Muscle of back (tissue), 11 donors: ENCODE results near the gene ELSPBP1. TPM values are rescaled to one million over a fixed set of nuclear protein-coding genes. Genes with fewer than 3 reads are reported as not detected.
"Not testable (repeated sequence)": the region's sequence is repeated elsewhere in the genome, so short reads cannot be mapped to it uniquely, and the experiment has no call there.

Experiments
- DNase-seq, 3 donors: peaks; one replicate each; pipeline versions ENCODE4 v3.0.0 to v3.0.0-alpha.2; 2013
- polyA plus RNA-seq, 10 donors: library from polyadenylated mRNA; unstranded; fragments of 120-200 nt; gene quantifications; one replicate each; pipeline ENCODE4 v1.2.1, GENCODE V29; 2013; ENCODE audit not compliant: insufficient read length in 10 of 10

Gene ELSPBP1
- polyA plus RNA-seq, 10 donors, result not detected

DNA sequence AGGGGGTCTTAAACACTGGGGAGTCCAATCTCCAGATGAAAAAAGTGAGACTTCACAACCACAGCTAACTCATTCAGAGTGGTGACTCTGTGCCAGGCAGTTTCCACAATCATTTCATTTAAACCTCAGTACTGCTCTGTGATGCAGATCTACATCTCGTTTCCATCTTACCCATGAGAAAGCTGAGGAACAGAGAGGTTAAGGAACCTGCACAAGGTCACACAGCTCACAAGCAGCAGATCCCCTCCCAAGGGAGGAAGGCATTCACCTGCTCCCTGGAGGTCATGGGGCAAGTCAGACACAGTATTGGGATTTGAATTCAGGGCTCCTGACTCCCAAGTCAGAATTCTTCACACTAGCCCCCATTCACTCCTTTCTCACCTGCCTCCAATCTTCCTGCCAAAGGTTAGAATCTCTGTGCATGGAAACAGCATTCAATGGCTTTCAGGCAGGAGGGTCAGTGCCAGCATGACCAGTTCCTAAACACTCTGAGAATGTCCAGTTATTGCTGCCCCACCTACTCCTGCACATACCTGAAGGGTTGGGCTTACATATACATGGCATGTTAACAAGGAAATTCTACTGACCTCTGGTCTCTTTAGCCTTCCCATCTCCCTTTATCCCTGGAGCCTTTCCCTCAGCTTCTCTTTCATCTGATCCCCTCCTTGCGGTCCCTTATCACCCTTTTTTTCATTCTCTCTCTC is 47.6 kb downstream of the ELSPBP1 start:
- DNase-seq, result no peak

DNA sequence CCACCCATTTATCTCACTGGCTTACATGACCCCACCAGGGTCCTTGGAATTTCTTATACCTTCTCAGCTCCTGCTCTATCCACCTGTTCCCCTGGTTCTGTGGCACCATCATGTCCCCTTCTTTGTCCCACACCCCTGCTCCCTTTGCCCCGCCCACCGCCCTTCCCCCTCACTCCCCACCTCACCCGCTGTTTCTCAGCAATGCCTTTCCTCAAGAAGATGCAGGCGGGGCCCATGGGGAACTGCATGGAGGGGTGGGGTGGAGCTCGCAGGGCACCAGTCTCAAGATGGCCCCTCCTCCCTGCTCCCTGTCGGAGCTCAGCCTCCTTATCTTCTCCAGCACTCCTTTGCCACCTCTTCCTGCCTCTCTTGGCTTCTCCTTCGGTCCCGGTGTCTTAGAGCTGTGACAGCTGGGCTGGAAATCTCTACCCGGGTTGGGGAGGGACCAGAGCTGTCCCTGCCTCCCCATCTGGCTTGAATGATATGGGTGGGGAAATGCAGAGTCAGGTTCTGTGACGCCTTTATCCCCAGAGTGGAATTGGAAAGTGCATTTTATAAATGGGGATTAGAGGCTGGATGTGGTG is 49.3 kb downstream of the ELSPBP1 start, which contains the start of gene CABP5:
Gene CABP5 (minus strand): TSS at position 405 of the 584 bp plus-strand sequence. CDS start 157 bp downstream, at position 248.
- DNase-seq, result no peak

DNA sequence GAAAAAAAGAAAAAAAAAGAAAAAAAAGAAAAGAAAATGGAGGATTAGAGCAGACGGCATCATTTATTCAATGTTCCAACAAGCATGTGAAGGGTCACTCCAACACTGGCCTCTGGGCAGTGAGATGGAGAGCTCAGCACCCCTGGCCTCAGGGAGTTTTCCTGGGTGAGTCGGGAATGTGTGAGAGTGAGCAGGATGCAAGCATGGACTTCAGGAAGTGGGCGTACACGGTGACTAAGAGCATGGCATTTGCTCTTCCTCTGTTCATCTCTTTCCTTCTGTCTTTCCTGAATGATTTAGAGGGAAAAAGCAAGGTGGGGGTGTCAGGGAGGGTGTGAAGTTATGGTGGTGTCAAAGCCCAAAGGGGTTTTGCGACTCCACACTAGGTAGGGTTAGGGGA is 50.1 kb downstream of the ELSPBP1 start:
- DNase-seq, result no peak

DNA sequence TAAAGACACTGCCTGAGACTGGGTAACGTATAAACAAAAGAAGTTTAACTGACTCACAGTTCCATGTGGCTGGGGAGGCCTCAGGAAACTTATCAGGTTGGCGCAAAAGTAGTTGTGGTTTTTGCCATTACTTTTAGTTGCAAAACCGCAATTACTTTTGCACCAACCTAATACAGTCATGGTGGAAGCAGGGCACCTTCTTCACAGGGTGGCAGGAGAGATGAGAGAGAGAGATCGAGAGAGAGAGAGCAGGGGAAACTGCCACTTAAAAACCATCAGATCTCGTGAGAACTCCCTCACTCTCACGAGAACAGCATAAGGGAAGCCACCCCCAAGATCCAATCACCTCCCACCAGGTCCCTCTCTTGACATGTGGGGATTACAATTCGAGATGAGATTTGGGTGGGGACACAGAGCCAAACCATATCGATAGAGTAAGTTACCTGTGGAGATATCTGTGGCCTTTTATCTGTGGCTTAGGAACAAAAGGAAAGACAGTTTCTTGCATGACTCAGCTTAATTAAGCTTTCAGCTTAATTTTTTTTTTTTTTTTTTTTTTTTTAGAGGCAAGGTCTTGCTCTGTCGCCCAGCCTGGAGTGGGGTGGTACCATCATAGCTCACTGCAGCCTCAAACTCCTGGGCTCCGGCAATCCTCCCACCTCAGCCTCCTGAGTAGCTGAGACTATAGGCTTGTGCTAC is 57.1 kb downstream of the ELSPBP1 start:
- no peak for DNase-seq

DNA sequence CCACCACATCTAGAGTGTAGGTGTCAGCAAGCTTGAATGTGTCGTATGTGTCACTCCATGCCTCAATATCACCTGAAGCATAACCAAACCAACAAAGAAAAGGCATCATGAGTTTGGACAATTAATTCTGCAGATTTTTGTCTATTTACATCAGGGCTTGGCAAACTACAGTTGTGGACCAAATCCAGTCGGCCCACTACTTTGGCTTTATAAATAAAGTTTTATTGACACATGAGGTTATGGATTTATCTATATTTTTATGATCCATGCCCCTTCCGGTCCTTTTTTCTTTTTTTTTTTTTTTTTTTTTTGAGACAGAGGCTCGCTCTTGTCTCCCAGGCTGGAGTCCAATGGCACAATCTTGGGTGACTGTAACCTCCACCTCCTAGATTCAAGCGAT is 58.6 kb downstream of the ELSPBP1 start:
- no peak for DNase-seq

DNA sequence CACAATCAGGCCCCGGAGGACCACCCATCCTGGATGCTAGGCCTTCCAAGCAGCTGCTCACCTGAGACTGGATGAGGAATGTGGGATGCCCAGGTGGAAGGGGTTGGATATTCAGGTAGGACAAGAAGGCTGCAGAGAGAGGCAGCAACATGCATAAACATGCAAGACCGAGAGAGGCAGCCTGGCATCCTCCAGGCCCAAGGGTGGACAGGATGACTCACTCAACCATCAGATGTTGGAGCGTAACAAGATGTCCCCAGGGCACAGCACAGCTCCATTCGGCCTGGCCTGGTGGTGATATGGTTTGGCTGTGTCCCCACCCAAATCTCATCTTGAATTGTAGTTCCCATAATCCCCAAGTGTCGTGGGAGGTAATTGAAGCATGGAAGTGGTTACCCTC is 59.4 kb downstream of the ELSPBP1 start:
- no peak for DNase-seq

DNA sequence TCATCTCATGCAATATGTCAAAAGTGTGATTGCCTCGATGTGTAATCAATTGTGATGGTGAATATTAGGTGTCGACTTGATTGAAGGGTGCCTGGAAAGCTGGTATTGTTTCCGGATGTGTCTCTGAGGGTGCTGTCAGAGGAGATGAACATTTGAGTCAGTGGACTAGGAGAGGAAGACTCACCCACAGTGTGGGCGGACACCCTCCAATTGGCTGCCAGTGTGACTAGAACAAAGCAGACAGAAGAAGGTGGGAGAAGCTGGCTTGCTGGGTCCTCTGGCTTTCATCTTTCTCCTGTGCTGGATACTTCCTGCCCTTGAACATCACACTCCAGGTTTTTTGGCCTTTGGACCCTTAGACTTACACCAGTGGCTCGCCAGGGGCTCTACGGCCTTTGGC is 64.9 kb downstream of the ELSPBP1 start:
- no peak for DNase-seq

DNA sequence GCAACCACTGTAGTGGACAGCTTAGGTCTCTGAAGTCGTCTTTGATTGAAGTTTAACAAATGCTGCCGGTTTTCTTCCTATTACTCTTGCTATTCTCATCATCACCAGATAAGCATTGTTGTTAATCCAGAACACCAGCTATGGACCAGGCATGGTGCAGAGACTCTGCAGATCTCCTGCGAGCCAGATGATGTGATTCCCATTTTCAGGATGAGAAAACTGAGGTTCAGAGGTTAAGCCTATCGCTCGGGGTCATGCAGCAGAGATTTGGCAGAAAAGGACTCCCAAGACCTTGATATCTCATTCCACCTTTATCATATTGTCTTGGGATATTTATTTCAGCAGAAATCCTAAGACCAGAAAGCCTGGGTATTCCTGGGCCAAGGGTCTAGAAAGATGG is 65.9 kb downstream of the ELSPBP1 start:
- no peak for DNase-seq

DNA sequence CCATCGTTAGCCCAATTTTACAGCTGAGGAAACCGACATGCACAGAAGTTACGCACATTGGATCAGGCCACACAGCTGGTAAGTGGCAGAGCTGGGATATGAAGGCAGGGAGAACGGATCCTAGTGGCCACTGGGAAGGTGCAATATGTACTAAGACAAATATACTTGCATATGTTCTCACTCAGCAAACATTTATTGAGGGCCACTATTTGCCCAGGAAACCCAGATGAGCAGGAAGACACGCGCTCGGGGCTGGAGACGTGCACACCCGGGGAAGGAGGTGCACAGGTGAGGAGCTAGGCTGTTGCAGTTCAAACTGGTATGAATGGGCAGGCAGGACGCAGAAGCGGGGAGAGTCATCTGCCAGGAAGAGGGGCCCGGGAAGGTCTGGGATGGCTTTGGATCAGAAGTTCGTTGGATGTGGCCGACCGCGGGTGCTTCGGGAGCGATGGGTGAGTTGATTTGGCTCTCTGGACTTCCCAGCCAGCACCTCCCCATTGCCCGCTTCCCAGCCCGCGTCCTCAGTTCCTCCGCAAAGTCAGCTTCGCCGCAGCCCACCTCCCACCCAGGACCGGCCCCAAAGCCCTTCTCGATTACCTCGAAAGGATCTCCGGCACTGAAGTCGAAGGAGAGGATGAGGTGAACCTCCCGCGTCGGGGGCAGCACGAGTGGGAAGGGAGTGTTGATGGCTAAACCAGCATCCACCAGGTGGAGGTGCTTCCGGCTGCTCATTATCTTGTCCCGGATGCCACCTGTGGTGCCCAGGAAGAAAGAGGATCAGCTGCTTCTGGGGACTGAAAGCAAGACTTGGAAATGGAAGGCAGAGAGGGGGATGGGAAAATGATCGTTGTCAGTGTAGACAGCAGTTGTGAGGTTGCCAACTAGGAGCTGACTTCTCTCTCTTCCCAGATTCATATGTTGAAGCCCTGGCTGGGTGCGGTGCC is 67.2 kb downstream of the ELSPBP1 start:
- no peak for DNase-seq

DNA sequence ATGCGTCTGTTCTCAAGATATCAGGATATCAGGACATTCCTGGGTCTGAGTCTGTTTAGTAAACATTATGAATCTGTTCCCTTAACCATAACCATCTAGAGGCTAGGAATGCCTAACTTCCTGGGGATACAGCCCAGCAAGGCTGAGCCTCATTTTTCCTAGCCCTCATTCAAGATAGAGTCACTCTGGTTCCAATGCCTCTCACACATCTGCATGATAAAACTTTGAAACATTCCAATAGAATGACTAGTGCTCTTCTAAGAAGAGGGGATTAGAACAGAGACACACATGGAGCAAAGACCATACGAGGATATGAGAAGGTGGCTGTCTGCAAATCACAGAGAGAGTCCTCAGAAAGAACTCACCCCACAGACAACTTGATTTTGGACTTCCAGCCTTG is 70.1 kb downstream of the ELSPBP1 start:
- no peak for DNase-seq

DNA sequence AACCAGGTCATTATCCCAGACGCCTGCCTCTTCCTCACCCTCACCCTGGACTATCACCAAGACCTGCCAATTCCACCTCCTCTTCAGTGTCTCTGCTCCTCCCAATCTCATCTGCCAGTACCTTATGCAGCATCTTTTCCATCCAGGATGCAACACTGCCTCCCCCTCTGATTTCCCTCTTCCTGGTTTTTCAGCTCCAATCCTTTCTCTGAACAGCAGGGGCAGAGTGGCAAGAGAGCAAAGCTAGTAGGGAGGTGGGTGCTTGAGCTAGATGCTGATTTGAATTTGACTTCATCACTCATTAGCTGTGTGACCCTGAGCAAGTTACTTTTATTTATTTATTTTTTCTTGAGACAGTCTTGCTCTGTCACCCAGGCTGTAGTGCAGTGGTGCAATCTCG is 75.0 kb downstream of the ELSPBP1 start:
- DNase-seq, result no peak

DNA sequence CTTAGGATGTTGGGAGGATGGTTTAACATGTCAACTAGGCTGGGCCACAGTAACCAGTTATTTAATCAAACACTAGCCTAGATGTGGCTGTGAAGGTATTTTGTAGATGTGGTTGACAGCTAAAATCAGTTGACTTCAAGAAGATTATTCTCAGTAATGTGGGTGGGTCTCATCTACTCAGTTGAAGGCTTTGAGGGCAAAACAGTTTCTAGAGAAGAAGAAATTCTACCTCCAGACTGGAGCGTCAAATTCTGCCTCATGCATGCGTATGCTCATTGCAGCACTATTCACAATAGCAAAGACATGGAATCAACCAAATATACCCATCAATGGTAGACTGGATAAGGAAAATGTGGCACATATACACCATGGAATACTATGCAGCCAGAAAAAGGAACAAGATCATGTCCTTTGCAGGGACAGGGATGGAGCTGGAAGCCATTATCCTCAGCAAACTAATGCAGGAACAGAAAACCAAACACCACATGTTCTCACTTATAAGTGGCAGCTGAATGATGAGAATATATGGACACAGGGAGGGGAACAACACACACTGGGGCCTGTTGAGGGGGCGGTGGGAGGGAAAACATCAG is 75.8 kb downstream of the ELSPBP1 start:
- DNase-seq, result not testable (repeated sequence)

Other genes with a start within 250 kb of the ELSPBP1 start
- gene NOP53, start 249.1 kb upstream of the ELSPBP1 start, polyA plus RNA-seq, result 100 to 1,000 TPM; 398 to 594 (median 527) TPM
- 100 to 1,000 TPM; 634 to 857 (median 820) TPM for gene SELENOW, start 215.9 kb upstream of the ELSPBP1 start, polyA plus RNA-seq
- gene TPRX1, start 190.1 kb upstream of the ELSPBP1 start, polyA plus RNA-seq, result not detected
- under 1 TPM in 1 of 10 donors, not detected in 9; 0.14 TPM for gene CRX, start 172.7 kb upstream of the ELSPBP1 start, polyA plus RNA-seq
- not detected for gene TPRX2, start 135.4 kb upstream of the ELSPBP1 start, polyA plus RNA-seq
- under 1 TPM in 1 of 10 donors, not detected in 9; 0.12 TPM for gene SULT2A1, start 108.3 kb upstream of the ELSPBP1 start, polyA plus RNA-seq
- not detected for gene BSPH1, start 2.5 kb upstream of the ELSPBP1 start, polyA plus RNA-seq
- gene CABP5, start 49.4 kb downstream of the ELSPBP1 start, polyA plus RNA-seq, result not detected
- 10 to 100 TPM; 14.4 to 71.0 (median 42.1) TPM for gene PLA2G4C, start 116.2 kb downstream of the ELSPBP1 start, polyA plus RNA-seq
- 10 to 100 TPM; 19.7 to 38.1 (median 24.5) TPM for gene LIG1, start 175.7 kb downstream of the ELSPBP1 start, polyA plus RNA-seq
- gene ZSWIM9, start 176.0 kb downstream of the ELSPBP1 start, polyA plus RNA-seq, result 1 to 10 TPM; 3.8 to 8.1 (median 5.2) TPM